GM19193 (cell line): ENCODE measurements around the gene TMEM225B.

Experiments used
- POLR2A ChIP-seq: IDR thresholded peaks from 4 replicates; pipeline ENCODE4 v1.6.1; 2011; ENCODE audit not compliant: insufficient read depth, insufficient read length; ENCODE audit errors: extremely low read depth

Gene TMEM225B

GRCh38 chr7:99597762-99598501, at the start of gene TMEM225B:
Gene TMEM225B, plus strand, starts transcription at chr7:99598267. Its CDS starts 6,122 bp downstream, at chr7:99604389.
- no peak for TF ChIP-seq POLR2A

- TF ChIP-seq POLR2A: no peak
Measured at GRCh38 chr7:99551334-99551733, 46.7 kb upstream of the TMEM225B start.

- peak; percentile 95 for TF ChIP-seq POLR2A
Measured at GRCh38 chr7:99551767-99552463, 46.2 kb upstream of the TMEM225B start, which contains the start of gene FAM200A. Gene FAM200A, minus strand, starts transcription at chr7:99552114. Its CDS starts 3,707 bp downstream, at chr7:99548407.

- TF ChIP-seq POLR2A: no peak
Measured at GRCh38 chr7:99553039-99553438, 45.0 kb upstream of the TMEM225B start.

- no peak for TF ChIP-seq POLR2A
Measured at GRCh38 chr7:99554939-99555338, 43.1 kb upstream of the TMEM225B start.

- no peak for TF ChIP-seq POLR2A
Measured at GRCh38 chr7:99557196-99557607, 40.9 kb upstream of the TMEM225B start.

- no peak for TF ChIP-seq POLR2A
Measured at GRCh38 chr7:99557940-99558305, 40.1 kb upstream of the TMEM225B start.

- peak; percentile 90 for TF ChIP-seq POLR2A
Measured at GRCh38 chr7:99558306-99559174, 39.5 kb upstream of the TMEM225B start, which contains the start of gene ZNF655. Gene ZNF655, plus strand, starts transcription at chr7:99558642. Its CDS starts 1,918 bp downstream, at chr7:99560560.

- no peak for TF ChIP-seq POLR2A
Measured at GRCh38 chr7:99559175-99559915, 38.7 kb upstream of the TMEM225B start.

GRCh38 chr7:99560834-99561736, 37.0 kb upstream of the TMEM225B start:
- TF ChIP-seq POLR2A: no peak

- no peak for TF ChIP-seq POLR2A
Measured at GRCh38 chr7:99561737-99562051, 36.4 kb upstream of the TMEM225B start.

GRCh38 chr7:99562114-99562784, 35.8 kb upstream of the TMEM225B start:
- no peak for TF ChIP-seq POLR2A

GRCh38 chr7:99562832-99563231, 35.2 kb upstream of the TMEM225B start:
- TF ChIP-seq POLR2A: no peak
